Prostate gland (tissue), 2 donors: ENCODE data around the gene PDSS2.

Experiments used
- CTCF ChIP-seq, 4 experiments: fragments of 200-600 bp in 2 of 4; fragments of 450-650 bp in 2 of 4; sonication (generic) in 2 of 4; IDR thresholded peaks; 1 replicate in 3 of 4; 2 replicates in 1 of 4; pipeline ENCODE4 v1.5.1; 2016 to 2019; ENCODE audit warnings: antibody characterized with exemption in 4 of 4, mild to moderate bottlenecking in 2 of 4, moderate library complexity in 2 of 4
- POLR2A ChIP-seq: fragments of 450-650 bp; IDR thresholded peaks from one replicate; pipeline ENCODE4 v1.6.1; 2016; ENCODE audit warnings: antibody characterized with exemption, mild to moderate bottlenecking
- POLR2AphosphoS5 ChIP-seq: sonication (generic); formaldehyde crosslinking; IDR thresholded peaks from one replicate; pipeline ENCODE4 v1.6.1; 2017; ENCODE audit warnings: antibody characterized with exemption

GRCh38 chr6:107118976-107119375 is 340.4 kb downstream of the PDSS2 start:
- TF ChIP-seq CTCF (IDR thresholded peaks at IDR 0.05) (no peak), POLR2AphosphoS5 (no peak), POLR2A (no peak)
